Femur (tissue), 1 donor: ENCODE data around the gene NR2E1.

Experiments used
- DNase-seq: peaks from one replicate; pipeline ENCODE4 v3.0.0-alpha.2; 2017

The NR2E1 gene

GRCh38 chr6:108165714-108166663 lies at the start of gene NR2E1:
NR2E1 (plus strand) TSS chr6:108166022; CDS start chr6:108166766, 744 bp downstream.
- no peak for DNase-seq

GRCh38 chr6:108116546-108117426 lies 49.0 kb upstream of the NR2E1 start:
- peak; percentile 22 for DNase-seq

GRCh38 chr6:108117427-108118358 lies 48.1 kb upstream of the NR2E1 start:
- DNase-seq, result peak; percentile 43

GRCh38 chr6:108118359-108118724 lies 47.5 kb upstream of the NR2E1 start:
- no peak for DNase-seq

- peak; percentile 20 for DNase-seq
Observed at GRCh38 chr6:108118810-108119768, 46.7 kb upstream of the NR2E1 start.

- DNase-seq, result no peak
Observed at GRCh38 chr6:108119769-108120141, 46.1 kb upstream of the NR2E1 start.

- no peak for DNase-seq
Observed at GRCh38 chr6:108120311-108120710, 45.5 kb upstream of the NR2E1 start.

GRCh38 chr6:108121612-108122011 lies 44.2 kb upstream of the NR2E1 start:
- no peak for DNase-seq

- no peak for DNase-seq
Observed at GRCh38 chr6:108123481-108123929, 42.3 kb upstream of the NR2E1 start.

GRCh38 chr6:108123946-108124345 lies 41.9 kb upstream of the NR2E1 start:
- no peak for DNase-seq

- no peak for DNase-seq
Observed at GRCh38 chr6:108127056-108127455, 38.8 kb upstream of the NR2E1 start.

GRCh38 chr6:108127826-108128225 lies 38.0 kb upstream of the NR2E1 start:
- DNase-seq, result no peak

GRCh38 chr6:108130262-108130661 lies 35.6 kb upstream of the NR2E1 start:
- no peak for DNase-seq

- no peak for DNase-seq
Observed at GRCh38 chr6:108132863-108133262, 33.0 kb upstream of the NR2E1 start.

- DNase-seq, result peak; percentile 71
Observed at GRCh38 chr6:108133594-108134179, 32.1 kb upstream of the NR2E1 start.

- no peak for DNase-seq
Observed at GRCh38 chr6:108134213-108134970, 31.4 kb upstream of the NR2E1 start.

- no peak for DNase-seq
Observed at GRCh38 chr6:108142240-108142639, 23.6 kb upstream of the NR2E1 start.

GRCh38 chr6:108145639-108146038 lies 20.2 kb upstream of the NR2E1 start:
- DNase-seq, result no peak

- DNase-seq, result no peak
Observed at GRCh38 chr6:108152446-108152845, 13.4 kb upstream of the NR2E1 start.
